Trophoblast cell (in vitro differentiated cells and primary cell): ENCODE data around the gene POU2AF2.

Experiments
- DNase-seq, 2 donors: peaks; one replicate each; pipeline ENCODE4 v3.0.0-alpha.2; 2016
- H2AFZ ChIP-seq: 2 replicates; pipeline ENCODE4 v1.6.1; 2013; ENCODE audit warnings: low read length, moderate library complexity, mild to moderate bottlenecking; ENCODE audit not compliant: insufficient read depth, poor library complexity
- H2AK5ac ChIP-seq: 2 replicates; pipeline ENCODE4 v1.6.1; 2013; ENCODE audit warnings: mild to moderate bottlenecking, low read length
- H2BK120ac ChIP-seq: 2 replicates; pipeline ENCODE4 v1.6.1; 2013; ENCODE audit warnings: low read length, mild to moderate bottlenecking, moderate library complexity; ENCODE audit not compliant: insufficient read depth, poor library complexity
- H2BK12ac ChIP-seq: 2 replicates; pipeline ENCODE4 v1.6.1; 2013; ENCODE audit warnings: mild to moderate bottlenecking, low read length, moderate library complexity
- H2BK5ac ChIP-seq: 2 replicates; pipeline ENCODE4 v1.6.1; 2013; ENCODE audit warnings: low read length, low read depth, moderate library complexity, mild to moderate bottlenecking; ENCODE audit not compliant: poor library complexity
- H3K14ac ChIP-seq: 2 replicates; pipeline ENCODE4 v1.6.1; 2013; ENCODE audit warnings: mild to moderate bottlenecking, low read length
- H3K18ac ChIP-seq: 2 replicates; pipeline ENCODE4 v1.6.1; 2013; ENCODE audit warnings: mild to moderate bottlenecking, low read length
- H3K23ac ChIP-seq: 2 replicates; pipeline ENCODE4 v1.6.1; 2013; ENCODE audit warnings: low read length
- H3K27ac ChIP-seq: 2 replicates; pipeline ENCODE4 v1.5.1; 2013; ENCODE audit warnings: low read depth, mild to moderate bottlenecking, inconsistent platforms, low read length, moderate library complexity
- H3K27me3 ChIP-seq: 2 replicates; pipeline ENCODE4 v1.6.1; 2013; ENCODE audit warnings: inconsistent platforms, mild to moderate bottlenecking, low read length, moderate library complexity; ENCODE audit not compliant: insufficient read depth
- H3K36me3 ChIP-seq, 2 experiments: 1 replicate in 1 of 2; 2 replicates in 1 of 2; pipeline ENCODE4 v1.6.1; 2013; ENCODE audit warnings: low read length in 2 of 2, mild to moderate bottlenecking in 2 of 2, moderate library complexity in 1 of 2; ENCODE audit not compliant: insufficient read depth in 2 of 2, control insufficient read depth in 1 of 2
- H3K4ac ChIP-seq: 2 replicates; pipeline ENCODE4 v1.6.1; 2013; ENCODE audit warnings: low read depth, mild to moderate bottlenecking, low read length, moderate library complexity
- H3K4me1 ChIP-seq, 2 experiments: 1 replicate in 1 of 2; 2 replicates in 1 of 2; pipeline ENCODE4 v1.6.1; 2013; ENCODE audit warnings: low read length in 2 of 2, mild to moderate bottlenecking in 2 of 2, moderate library complexity in 1 of 2; ENCODE audit not compliant: insufficient read depth in 2 of 2, control insufficient read depth in 1 of 2
- H3K4me2 ChIP-seq: 2 replicates; pipeline ENCODE4 v1.6.1; 2013; ENCODE audit warnings: inconsistent platforms, mild to moderate bottlenecking, low read length, moderate library complexity
- H3K4me3 ChIP-seq: 2 replicates; pipeline ENCODE4 v1.5.1; 2013; ENCODE audit warnings: mild to moderate bottlenecking, low read depth, low read length, inconsistent platforms
- H3K79me1 ChIP-seq: one replicate; pipeline ENCODE4 v1.6.1; 2013; ENCODE audit warnings: low read length
- H3K79me2 ChIP-seq: 2 replicates; pipeline ENCODE4 v1.6.1; 2013; ENCODE audit warnings: low read length, mild to moderate bottlenecking; ENCODE audit not compliant: control insufficient read depth, insufficient read depth, poor library complexity
- H3K9ac ChIP-seq: 2 replicates; pipeline ENCODE4 v1.6.1; 2013; ENCODE audit warnings: mild to moderate bottlenecking, low read length
- H3K9me3 ChIP-seq: 2 replicates; pipeline ENCODE4 v1.6.1; 2013; ENCODE audit warnings: low read depth, mild to moderate bottlenecking, control low read depth, inconsistent platforms, low read length; ENCODE audit not compliant: insufficient read depth
- H4K12ac ChIP-seq: 2 replicates; pipeline ENCODE4 v1.6.1; 2013; ENCODE audit warnings: low read depth, mild to moderate bottlenecking, low read length, moderate library complexity
- H4K8ac ChIP-seq: 2 replicates; pipeline ENCODE4 v1.6.1; 2013; ENCODE audit warnings: low read depth, mild to moderate bottlenecking, low read length, moderate library complexity
- H4K91ac ChIP-seq: one replicate; pipeline ENCODE4 v1.6.1; 2013; ENCODE audit warnings: low read depth, mild to moderate bottlenecking, low read length, moderate library complexity
- WGBS: extraction: QIAGEN DNeasy Blood & Tissue Kit; methylation state at CpG from one replicate; pipeline ENCODE4 v1.1.7; 2013; ENCODE audit warnings: missing lambda C conversion rate; ENCODE audit not compliant: insufficient read length, insufficient coverage; ENCODE audit errors: extremely low coverage; 5-methylcytosine and 5-hydroxymethylcytosine counted together

POU2AF2 gene

DNA sequence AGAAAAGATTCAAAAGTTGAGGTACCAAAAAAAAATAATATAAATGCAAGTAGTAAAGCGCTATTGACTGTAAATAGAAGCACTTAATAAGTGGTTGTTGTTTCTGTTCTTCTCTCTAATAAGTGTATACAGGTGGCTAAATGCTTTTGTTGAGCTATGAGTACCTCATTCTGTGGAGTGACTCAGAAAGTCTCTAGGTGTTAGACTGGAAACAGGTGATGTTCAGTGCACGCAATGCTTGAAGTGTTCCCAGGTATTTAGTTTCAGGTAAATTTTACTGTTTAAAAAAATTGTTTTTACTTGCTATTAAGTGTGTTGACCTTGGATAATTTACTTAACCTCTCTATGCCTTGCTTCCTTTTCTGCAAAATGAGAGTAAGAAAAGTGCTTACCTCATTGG, 77.0 kb downstream of the POU2AF2 start:
- no CpG with 5 or more reads among the region's 2 CpGs for WGBS
- Histone ChIP-seq H2AK5ac (no peak overlapping the region), H4K91ac (no peak overlapping the region), H3K18ac (no peak overlapping the region), H3K4me2 (no peak overlapping the region), H3K4ac (no peak overlapping the region), H2BK12ac (no peak overlapping the region), H3K27ac (no peak overlapping the region), H2AFZ (no peak overlapping the region), H3K23ac (no peak overlapping the region), H3K4me1 (peaks cover 18 to 20% of the 10 kb centered on the region in 2 experiments), H3K79me1 (peaks cover 19% of the 10 kb centered on the region), H3K36me3 (no peaks in the 10 kb centered on the region), H3K27me3 (no peaks in the 10 kb centered on the region), H3K4me3 (no peak overlapping the region), H2BK5ac (no peak overlapping the region), H4K8ac (no peak overlapping the region), H3K9me3 (no peaks in the 10 kb centered on the region), H3K79me2 (no peaks in the 10 kb centered on the region), H3K14ac (no peak overlapping the region), H3K9ac (no peak overlapping the region), H4K12ac (no peak overlapping the region), H2BK120ac (no peak overlapping the region)
- no peak for DNase-seq

DNA sequence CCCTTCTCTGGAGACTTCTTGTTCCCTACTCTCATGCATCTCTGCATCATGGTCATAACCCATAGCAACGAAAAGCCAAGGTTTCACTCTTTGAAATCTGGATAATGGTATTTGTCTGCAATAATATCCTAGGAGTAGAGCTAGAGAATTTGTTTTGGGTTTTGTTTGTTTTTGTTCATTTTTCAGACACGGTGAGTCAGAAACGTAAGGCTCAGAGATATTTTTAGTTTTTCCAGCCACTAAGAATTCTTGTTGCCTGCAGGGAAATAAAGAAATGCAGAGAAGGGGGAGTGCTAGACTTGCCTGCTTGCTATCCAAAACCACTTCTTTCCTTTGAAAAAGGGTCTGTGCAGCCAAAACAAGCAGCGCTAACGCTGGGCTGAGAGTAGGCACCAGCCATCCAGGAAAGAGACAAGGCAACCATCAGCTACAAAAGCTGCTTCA, 78.8 kb downstream of the POU2AF2 start:
- peak overlapping the region; percentile 15 for H4K91ac ChIP-seq
- H3K4me2 ChIP-seq = no peak overlapping the region
- peaks cover 16 to 19% of the 10 kb centered on the region in 2 experiments for H3K4me1 ChIP-seq
- peaks cover 17% of the 10 kb centered on the region for H3K79me1 ChIP-seq
- H2BK5ac ChIP-seq = no peak overlapping the region
- no peak overlapping the region for H2AK5ac ChIP-seq
- peak overlapping the region; percentile 24 for H3K27ac ChIP-seq
- H3K4me3 ChIP-seq = no peak overlapping the region
- peak overlapping the region; percentile 14 for H3K4ac ChIP-seq
- H3K18ac ChIP-seq = no peak overlapping the region
- peak overlapping the region; percentile 14 for H4K8ac ChIP-seq
- H3K36me3 ChIP-seq = no peaks in the 10 kb centered on the region
- no peak overlapping the region for H4K12ac ChIP-seq
- DNase-seq = peak in 1 of 2 donors; percentile 82
- no peaks in the 10 kb centered on the region for H3K27me3 ChIP-seq
- WGBS = no CpG with 5 or more reads among the region's 5 CpGs
- no peaks in the 10 kb centered on the region for H3K79me2 ChIP-seq
- no peak overlapping the region for H3K23ac ChIP-seq
- H2AFZ ChIP-seq = no peak overlapping the region
- H2BK12ac ChIP-seq = peak overlapping the region; percentile 8
- H3K14ac ChIP-seq = no peak overlapping the region
- H3K9me3 ChIP-seq = peaks cover 3% of the 10 kb centered on the region
- no peak overlapping the region for H3K9ac ChIP-seq
- H2BK120ac ChIP-seq = no peak overlapping the region

DNA sequence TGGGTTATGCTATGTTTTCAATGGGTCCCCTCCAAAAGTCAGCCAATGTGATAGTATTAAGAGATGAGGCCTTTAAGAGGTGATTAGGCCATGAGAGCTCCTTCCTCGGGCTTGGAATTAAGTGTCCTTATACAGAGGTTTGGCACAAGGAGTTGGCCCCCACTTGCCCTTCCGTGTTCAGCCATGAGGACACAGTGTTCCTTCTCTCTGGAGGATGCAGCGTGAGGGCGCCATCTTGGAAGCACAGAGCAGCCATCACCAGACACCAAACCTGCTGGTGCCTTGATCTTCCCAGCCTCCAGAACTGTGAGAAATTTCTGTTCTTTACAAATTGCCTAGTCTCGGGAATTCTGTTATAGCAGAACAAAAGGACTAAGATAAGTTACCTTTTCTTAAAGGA, 79.7 kb downstream of the POU2AF2 start:
- WGBS = no CpG with 5 or more reads among the region's 5 CpGs
- no peak overlapping the region for H4K12ac ChIP-seq
- peak overlapping the region; percentile 8 for H2BK120ac ChIP-seq
- H3K23ac ChIP-seq = no peak overlapping the region
- H3K18ac ChIP-seq = peak overlapping the region; percentile 16
- no peaks in the 10 kb centered on the region for H3K36me3 ChIP-seq
- no peak overlapping the region for H2AFZ ChIP-seq
- peaks cover 3% of the 10 kb centered on the region for H3K9me3 ChIP-seq
- H3K4me2 ChIP-seq = no peak overlapping the region
- no peak overlapping the region for H3K9ac ChIP-seq
- H3K14ac ChIP-seq = no peak overlapping the region
- H2AK5ac ChIP-seq = no peak overlapping the region
- H3K79me1 ChIP-seq = peaks cover 18% of the 10 kb centered on the region
- H2BK12ac ChIP-seq = peak overlapping the region; percentile 74
- DNase-seq = peak in 1 of 2 donors; percentile 41
- H3K4me3 ChIP-seq = no peak overlapping the region
- no peak overlapping the region for H3K4ac ChIP-seq
- peaks cover 11 to 15% of the 10 kb centered on the region in 2 experiments for H3K4me1 ChIP-seq
- no peak overlapping the region for H2BK5ac ChIP-seq
- H3K79me2 ChIP-seq = no peaks in the 10 kb centered on the region
- H4K91ac ChIP-seq = peak overlapping the region; percentile 58
- H3K27me3 ChIP-seq = no peaks in the 10 kb centered on the region
- no peak overlapping the region for H4K8ac ChIP-seq
- H3K27ac ChIP-seq = no peak overlapping the region

DNA sequence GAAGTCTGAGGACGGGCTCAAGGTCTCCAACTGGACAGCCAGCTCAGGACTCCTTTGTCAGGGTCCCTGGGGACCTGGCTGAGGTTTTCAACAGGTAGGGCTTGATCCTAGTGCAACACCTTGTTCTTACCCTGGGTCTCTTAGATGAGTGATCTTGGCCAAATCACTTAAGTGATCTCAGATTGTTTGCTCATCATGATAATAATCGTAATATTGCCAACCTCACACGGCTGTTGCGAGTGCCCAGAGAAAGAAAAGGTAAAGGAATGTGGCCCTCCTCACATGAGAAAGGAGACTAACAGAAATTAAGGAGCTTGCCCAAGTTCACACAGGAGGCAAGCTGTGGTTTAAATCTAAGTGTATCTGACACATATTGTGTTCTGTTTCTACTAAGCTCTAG, 81.3 kb downstream of the POU2AF2 start:
- H2BK5ac ChIP-seq = no peak overlapping the region
- no peak overlapping the region for H2AFZ ChIP-seq
- peaks cover 3% of the 10 kb centered on the region for H3K9me3 ChIP-seq
- no peak overlapping the region for H3K27ac ChIP-seq
- WGBS = no CpG with 5 or more reads among the region's 4 CpGs
- H3K9ac ChIP-seq = no peak overlapping the region
- H3K18ac ChIP-seq = no peak overlapping the region
- no peak overlapping the region for H4K8ac ChIP-seq
- no peak overlapping the region for H4K12ac ChIP-seq
- H3K79me1 ChIP-seq = peaks cover 13% of the 10 kb centered on the region
- no peak overlapping the region for H2BK12ac ChIP-seq
- no peak overlapping the region for H3K4ac ChIP-seq
- peaks cover 2 to 13% of the 10 kb centered on the region in 2 experiments for H3K4me1 ChIP-seq
- no peak overlapping the region for H3K4me2 ChIP-seq
- H3K23ac ChIP-seq = no peak overlapping the region
- H3K4me3 ChIP-seq = no peak overlapping the region
- peak overlapping the region; percentile 11 for H2BK120ac ChIP-seq
- H3K14ac ChIP-seq = no peak overlapping the region
- DNase-seq = peak in 1 of 2 donors; percentile 60
- no peaks in the 10 kb centered on the region for H3K27me3 ChIP-seq
- peak overlapping the region; percentile 10 for H4K91ac ChIP-seq
- H3K79me2 ChIP-seq = no peaks in the 10 kb centered on the region
- no peaks in the 10 kb centered on the region for H3K36me3 ChIP-seq
- H2AK5ac ChIP-seq = no peak overlapping the region
